ENCODE measurements around the gene HORMAD1.

Gene HORMAD1

DNA sequence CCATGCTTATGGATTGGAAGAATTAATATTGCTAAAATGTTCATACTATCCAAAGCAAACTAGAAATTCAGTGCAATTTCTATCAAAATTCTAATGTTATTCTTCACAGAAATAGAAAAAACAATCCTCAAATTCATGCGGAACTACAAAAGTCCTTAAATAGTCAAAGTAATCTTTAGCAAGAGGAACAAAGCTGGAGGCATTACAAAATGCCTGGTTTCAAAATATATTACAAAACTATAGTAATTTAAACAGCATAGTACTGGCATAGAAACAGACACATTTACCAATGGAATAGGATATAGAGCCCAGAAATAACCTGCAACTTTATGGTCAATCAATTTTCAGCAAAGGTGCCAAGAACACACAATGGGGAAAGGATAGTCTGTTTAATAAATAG, 41.1 kb upstream of the HORMAD1 start:
- TF ChIP-seq, protein P1, sequence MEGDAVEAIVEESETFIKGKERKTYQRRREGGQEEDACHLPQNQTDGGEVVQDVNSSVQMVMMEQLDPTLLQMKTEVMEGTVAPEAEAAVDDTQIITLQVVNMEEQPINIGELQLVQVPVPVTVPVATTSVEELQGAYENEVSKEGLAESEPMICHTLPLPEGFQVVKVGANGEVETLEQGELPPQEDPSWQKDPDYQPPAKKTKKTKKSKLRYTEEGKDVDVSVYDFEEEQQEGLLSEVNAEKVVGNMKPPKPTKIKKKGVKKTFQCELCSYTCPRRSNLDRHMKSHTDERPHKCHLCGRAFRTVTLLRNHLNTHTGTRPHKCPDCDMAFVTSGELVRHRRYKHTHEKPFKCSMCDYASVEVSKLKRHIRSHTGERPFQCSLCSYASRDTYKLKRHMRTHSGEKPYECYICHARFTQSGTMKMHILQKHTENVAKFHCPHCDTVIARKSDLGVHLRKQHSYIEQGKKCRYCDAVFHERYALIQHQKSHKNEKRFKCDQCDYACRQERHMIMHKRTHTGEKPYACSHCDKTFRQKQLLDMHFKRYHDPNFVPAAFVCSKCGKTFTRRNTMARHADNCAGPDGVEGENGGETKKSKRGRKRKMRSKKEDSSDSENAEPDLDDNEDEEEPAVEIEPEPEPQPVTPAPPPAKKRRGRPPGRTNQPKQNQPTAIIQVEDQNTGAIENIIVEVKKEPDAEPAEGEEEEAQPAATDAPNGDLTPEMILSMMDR (IDR thresholded peaks at IDR 0.05; ENCODE audit: low read depth, low read length, missing control alignments): no peak
- no peak for DNase-seq (ENCODE audit: extremely low read depth, low read depth)
- no peak overlapping the region for H3K4me3 ChIP-seq (replicated peaks; ENCODE audit: low read depth, low read length)

DNA sequence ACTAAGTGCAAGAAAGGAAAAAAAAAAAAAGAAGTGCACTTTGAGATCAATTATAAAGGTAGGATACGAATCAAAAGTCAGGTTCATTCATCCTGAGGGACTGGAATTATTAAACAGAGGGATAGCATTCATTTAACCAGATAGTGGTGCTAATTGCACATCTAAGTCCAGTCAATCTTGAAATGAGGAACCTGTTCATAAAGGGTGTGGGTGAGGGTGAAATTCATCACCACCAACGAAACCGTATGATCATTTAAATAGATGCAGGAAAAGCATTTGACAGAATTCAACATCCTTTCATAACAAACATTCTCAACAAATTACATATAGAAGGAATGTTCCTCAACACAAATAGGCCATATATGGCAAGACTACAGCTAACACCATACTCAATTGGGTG, 39.3 kb upstream of the HORMAD1 start:
- TF ChIP-seq, protein P1 (IDR thresholded peaks at IDR 0.05; ENCODE audit: low read depth, low read length, missing control alignments): no peak
- DNase-seq (ENCODE audit: extremely low read depth, low read depth): no peak
- H3K4me3 ChIP-seq (replicated peaks; ENCODE audit: low read depth, low read length): no peak overlapping the region

DNA sequence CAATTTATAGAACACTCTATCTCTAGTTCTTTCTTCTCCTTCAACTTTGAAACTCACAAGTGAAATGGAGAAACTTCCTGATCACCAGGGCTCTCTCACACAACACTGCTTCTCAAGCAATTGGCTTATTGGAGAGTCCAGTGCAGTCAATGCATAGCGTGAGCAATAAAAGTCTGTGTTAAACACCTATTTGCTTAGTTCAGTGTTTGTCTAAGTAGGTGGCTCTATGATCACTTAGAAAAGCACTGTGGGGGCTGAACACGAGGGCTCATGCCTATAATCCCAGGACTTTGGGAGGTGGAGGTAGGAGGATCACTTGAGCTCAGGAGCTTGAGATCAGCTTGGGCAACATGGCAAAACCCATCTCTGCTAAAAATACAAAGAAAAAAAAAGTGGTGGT, 32.7 kb upstream of the HORMAD1 start:
- DNase-seq (ENCODE audit: extremely low read depth, low read depth): no peak
- H3K4me3 ChIP-seq (replicated peaks; ENCODE audit: low read depth, low read length): no peak overlapping the region
- TF ChIP-seq, protein P1 (IDR thresholded peaks at IDR 0.05; ENCODE audit: low read depth, low read length, missing control alignments): no peak

DNA sequence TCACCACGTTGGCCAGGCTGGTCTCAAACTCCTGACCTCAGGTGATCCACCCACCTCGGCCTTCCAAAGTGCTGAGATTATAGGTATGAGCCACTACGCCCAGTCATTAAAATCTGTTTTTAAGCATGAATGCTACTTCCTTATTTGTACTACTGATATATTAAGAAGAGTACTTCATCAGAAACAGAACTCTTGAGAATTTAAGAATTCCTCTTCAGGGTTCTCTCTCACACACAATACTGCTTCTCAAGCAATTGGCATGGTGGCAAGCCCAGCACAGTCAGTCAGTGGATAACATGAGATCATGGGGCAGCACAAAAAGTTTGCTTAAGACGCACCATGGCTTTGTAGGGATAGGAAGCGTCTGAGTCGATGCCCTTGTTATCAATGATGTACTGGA, 30.7 kb upstream of the HORMAD1 start:
- H3K4me3 ChIP-seq (replicated peaks; ENCODE audit: low read depth, low read length): no peak overlapping the region
- DNase-seq (ENCODE audit: extremely low read depth, low read depth): no peak
- TF ChIP-seq, protein P1 (IDR thresholded peaks at IDR 0.05; ENCODE audit: low read depth, low read length, missing control alignments): no peak

DNA sequence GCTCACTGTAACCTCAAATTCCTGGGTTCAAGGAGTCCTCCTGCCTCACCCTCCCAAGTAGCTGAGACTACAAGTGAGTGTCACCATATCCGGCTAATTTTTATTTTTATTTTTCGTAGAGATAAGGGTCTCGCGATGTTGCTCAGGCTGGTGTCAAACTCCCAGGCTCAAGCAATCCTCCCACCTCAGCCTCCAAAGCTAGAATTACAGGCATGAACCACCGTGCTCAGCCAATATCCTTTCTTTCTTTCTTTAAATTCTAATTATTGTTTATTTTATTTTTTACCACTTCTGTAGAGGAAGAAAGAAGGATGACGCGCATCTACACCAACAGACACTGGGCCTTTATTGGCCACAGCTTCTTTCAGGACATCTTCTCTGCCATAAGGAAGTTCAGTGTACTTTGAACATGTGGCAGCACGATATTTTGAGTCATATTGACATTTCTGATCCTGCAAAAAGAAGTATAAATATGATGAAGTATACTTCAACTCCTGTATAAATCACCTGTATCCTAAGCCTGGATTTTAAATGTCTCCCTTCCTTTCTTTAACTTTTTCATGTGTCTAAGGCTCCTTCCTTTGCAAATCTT, 29.1 kb upstream of the HORMAD1 start:
- TF ChIP-seq, protein P1 (IDR thresholded peaks at IDR 0.05; ENCODE audit: low read depth, low read length, missing control alignments): no peak
- no peak for DNase-seq (ENCODE audit: extremely low read depth, low read depth)
- no peak overlapping the region for H3K4me3 ChIP-seq (replicated peaks; ENCODE audit: low read depth, low read length)

DNA sequence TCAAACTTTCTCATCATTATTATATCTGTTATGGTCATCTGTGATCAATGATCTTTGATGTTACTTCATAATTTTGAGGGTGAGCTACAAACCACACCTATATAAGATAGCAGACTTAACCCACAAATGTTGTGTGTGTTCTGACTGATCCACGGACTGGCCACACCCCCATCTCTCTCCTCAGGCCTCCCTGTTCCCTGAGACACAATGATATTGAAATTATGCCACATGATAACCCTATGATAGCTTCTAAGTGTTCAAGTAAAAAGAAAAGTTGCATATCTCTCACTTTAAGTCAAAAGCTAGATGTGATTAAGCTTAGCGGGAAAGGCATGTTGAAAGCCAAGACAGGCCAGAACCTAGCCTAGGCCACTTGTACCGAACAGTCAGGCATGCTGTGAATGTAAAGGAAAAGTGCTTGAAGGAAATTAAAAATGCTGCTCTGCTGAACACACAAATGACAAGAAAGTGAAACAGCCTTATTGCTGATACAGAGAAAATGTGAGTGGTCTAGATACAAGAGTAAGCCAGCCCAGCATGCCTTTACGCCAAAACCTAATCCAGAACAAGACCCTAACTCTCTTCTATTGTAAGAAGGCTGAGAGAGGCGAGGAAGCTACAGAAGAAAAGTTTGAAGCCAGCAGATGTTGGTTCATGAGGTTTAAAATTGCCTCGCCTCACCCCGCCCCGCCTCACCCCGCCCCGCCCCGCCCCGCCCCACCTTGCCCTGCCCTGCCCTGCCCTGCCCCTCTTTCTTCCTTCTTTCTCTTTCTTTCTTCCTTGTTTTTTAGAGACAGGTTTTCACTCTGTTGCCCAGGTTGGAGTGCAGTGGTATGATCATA, 28.4 kb upstream of the HORMAD1 start:
- no peak for DNase-seq (ENCODE audit: extremely low read depth, low read depth)
- H3K4me3 ChIP-seq (replicated peaks; ENCODE audit: low read depth, low read length): no peak overlapping the region
- TF ChIP-seq, protein P1 (IDR thresholded peaks at IDR 0.05; ENCODE audit: low read depth, low read length, missing control alignments): no peak
